Glutamatergic neuron (in vitro differentiated cells): Measurements from ENCODE around the gene HDAC11. TPM values are rescaled to one million over a fixed set of nuclear protein-coding genes. Genes with fewer than 3 reads are reported as not detected.
A peak's percentile ranks its signal among the peaks of the same experiment; 100 is the strongest.
"Not testable (repeated sequence)": the region's sequence is repeated elsewhere in the genome, so short reads cannot be mapped to it uniquely, and the experiment has no call there.

Experiments
- DNase-seq: peaks from one replicate; pipeline ENCODE4 v3.0.0; 2022
- H3K27ac Mint-ChIP-seq: one replicate; pipeline ENCODE4 v1.8.0; 2020; ENCODE audit warnings: mild to moderate bottlenecking, mixed read lengths, inconsistent platforms; ENCODE audit not compliant: unreplicated experiment
- H3K27me3 Mint-ChIP-seq: one replicate; pipeline ENCODE4 v1.8.0; 2020; ENCODE audit warnings: mild to moderate bottlenecking, moderate library complexity, mixed read lengths, inconsistent platforms; ENCODE audit not compliant: unreplicated experiment
- H3K36me3 Mint-ChIP-seq: one replicate; pipeline ENCODE4 v1.8.0; 2020; ENCODE audit warnings: mild to moderate bottlenecking, mixed read lengths, inconsistent platforms; ENCODE audit not compliant: unreplicated experiment
- H3K4me1 Mint-ChIP-seq: one replicate; pipeline ENCODE4 v1.8.0; 2020; ENCODE audit warnings: mild to moderate bottlenecking, low read depth, mixed read lengths, inconsistent platforms; ENCODE audit not compliant: unreplicated experiment
- H3K4me3 Mint-ChIP-seq: one replicate; pipeline ENCODE4 v1.8.0; 2020; ENCODE audit warnings: mild to moderate bottlenecking, mixed read lengths, inconsistent platforms; ENCODE audit not compliant: unreplicated experiment
- H3K9me3 Mint-ChIP-seq: one replicate; pipeline ENCODE4 v1.8.0; 2020; ENCODE audit warnings: mild to moderate bottlenecking, moderate library complexity, mixed read lengths, inconsistent platforms; ENCODE audit not compliant: unreplicated experiment
- CTCF ChIP-seq: fragments of 200-600 bp; sonication (generic); IDR thresholded peaks from one replicate; pipeline ENCODE4 v1.5.0; 2021; ENCODE audit not compliant: partially characterized antibody, unreplicated experiment
- long read RNA-seq: library from polyadenylated mRNA; unstranded; transcript quantifications from one replicate; pipeline ENCODE4 v2.0.0, GENCODE V29; 2020; ENCODE audit not compliant: unreplicated experiment
- total RNA-seq: library from RNA; stranded (reverse); fragmentation: NEBNext Ultra II Directional; extraction: Animal tissue kit (Norgen Biotek cat#: 25700); gene quantifications from one replicate; pipeline ENCODE4 v1.2.1, GENCODE V29; 2021; ENCODE audit not compliant: unreplicated experiment

HDAC11 gene, protein sequence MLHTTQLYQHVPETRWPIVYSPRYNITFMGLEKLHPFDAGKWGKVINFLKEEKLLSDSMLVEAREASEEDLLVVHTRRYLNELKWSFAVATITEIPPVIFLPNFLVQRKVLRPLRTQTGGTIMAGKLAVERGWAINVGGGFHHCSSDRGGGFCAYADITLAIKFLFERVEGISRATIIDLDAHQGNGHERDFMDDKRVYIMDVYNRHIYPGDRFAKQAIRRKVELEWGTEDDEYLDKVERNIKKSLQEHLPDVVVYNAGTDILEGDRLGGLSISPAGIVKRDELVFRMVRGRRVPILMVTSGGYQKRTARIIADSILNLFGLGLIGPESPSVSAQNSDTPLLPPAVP
- 19.8 TPM for total RNA-seq
- long read RNA-seq, partial matches to known transcripts = 0 of 9 reads
- long read RNA-seq, other reads (novel, unspliced or antisense) = 3 of 9 reads

- DNase-seq = peak; percentile 99
- peaks cover 2% of the 10 kb centered on the region for H3K9me3 Mint-ChIP-seq
- peaks cover 7% of the 10 kb centered on the region for H3K27me3 Mint-ChIP-seq
- peak within 1 kb of the TSS; percentile 96 for H3K27ac Mint-ChIP-seq
- peaks cover 13% of the 10 kb centered on the region for H3K4me1 Mint-ChIP-seq
- H3K4me3 Mint-ChIP-seq = peak within 1 kb of the TSS; percentile 89
- TF ChIP-seq CTCF = peak; percentile 56
- no peaks in the 10 kb centered on the region for H3K36me3 Mint-ChIP-seq
Measured at GRCh38 chr3:13479582-13480339, at the start of gene HDAC11. HDAC11 (plus strand) TSS chr3:13480306; CDS start chr3:13480348, 42 bp downstream.

DNA sequence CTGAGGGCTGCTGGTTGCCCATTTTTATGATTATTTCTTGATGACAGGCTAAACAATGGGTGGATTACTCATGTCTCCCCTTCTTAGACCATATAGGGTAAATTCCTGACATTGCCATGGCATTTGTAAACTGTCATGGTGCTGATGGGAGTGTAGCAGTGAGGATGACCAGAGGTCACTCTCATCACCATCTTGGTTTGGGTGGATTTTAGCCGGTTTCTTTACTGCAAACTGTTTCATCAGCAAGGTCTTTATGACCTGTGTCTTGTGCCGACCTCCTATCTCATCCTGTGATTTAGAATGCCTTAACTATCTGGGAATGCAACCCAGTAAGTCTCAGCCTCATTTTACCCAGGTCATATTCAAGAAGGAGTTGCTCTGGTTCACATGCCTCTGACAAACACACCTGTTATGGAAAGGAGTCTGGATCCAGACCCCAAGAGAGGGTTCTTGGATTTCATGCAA, 49.7 kb upstream of the HDAC11 start:
- H3K27me3 Mint-ChIP-seq, H3K4me3 Mint-ChIP-seq, DNase-seq, H3K9me3 Mint-ChIP-seq, H3K27ac Mint-ChIP-seq, H3K36me3 Mint-ChIP-seq: not testable (repeated sequence)
- H3K4me1 Mint-ChIP-seq = peaks cover 20% of the 10 kb centered on the region

GRCh38 chr3:13432093-13432492, 48.0 kb upstream of the HDAC11 start:
- no peak for TF ChIP-seq CTCF
- H3K4me3 Mint-ChIP-seq = no peak overlapping the region

DNA sequence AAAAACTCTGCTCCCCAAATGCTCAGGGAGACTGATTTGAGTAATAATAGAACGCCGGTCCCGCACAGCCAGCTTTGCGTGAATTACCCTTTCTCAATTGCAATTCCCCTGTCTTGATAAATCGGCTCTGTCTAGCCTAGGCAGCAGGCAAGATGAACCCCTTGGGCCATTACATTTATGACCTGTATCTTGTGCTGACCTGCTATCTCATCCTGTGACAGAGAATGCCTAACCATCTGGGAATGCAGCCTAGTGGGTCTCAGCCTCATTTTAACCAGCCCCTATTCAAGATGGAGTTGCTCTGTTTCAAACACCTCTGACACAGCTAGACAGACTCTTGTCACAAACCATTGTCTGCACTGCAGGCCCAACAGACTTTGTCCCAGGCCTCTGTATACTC, 46.2 kb upstream of the HDAC11 start:
- no peaks in the 10 kb centered on the region for H3K36me3 Mint-ChIP-seq
- H3K9me3 Mint-ChIP-seq = peaks cover 3% of the 10 kb centered on the region
- H3K4me3 Mint-ChIP-seq = peak overlapping the region; percentile 78
- peak overlapping the region; percentile 92 for H3K27ac Mint-ChIP-seq
- peaks cover 20% of the 10 kb centered on the region for H3K4me1 Mint-ChIP-seq
- no peak for DNase-seq
- no peak for TF ChIP-seq CTCF
- H3K27me3 Mint-ChIP-seq = peaks cover 6% of the 10 kb centered on the region

More at GRCh38 chr3:13432093-13432492, 48.0 kb upstream of the HDAC11 start:
- Mint-ChIP-seq H3K27me3 (peaks cover 6% of the 10 kb centered on the region), H3K4me1 (peaks cover 20% of the 10 kb centered on the region), H3K9me3 (peaks cover 3% of the 10 kb centered on the region), H3K27ac (no peak overlapping the region), H3K36me3 (no peaks in the 10 kb centered on the region)
- no peak for DNase-seq

- peaks cover 20% of the 10 kb centered on the region for H3K4me1 Mint-ChIP-seq
- not testable (repeated sequence) for H3K9me3 Mint-ChIP-seq, H3K27ac Mint-ChIP-seq, H3K4me3 Mint-ChIP-seq, DNase-seq, H3K36me3 Mint-ChIP-seq, H3K27me3 Mint-ChIP-seq
Measured at GRCh38 chr3:13436213-13436612, 43.9 kb upstream of the HDAC11 start.
